Neural cell (in vitro differentiated cells): Measurements from ENCODE around the gene STPG4.

Experiments used
- EP300 ChIP-seq: fragments of 450-650 bp; conservative IDR thresholded peaks from 2 replicates; pipeline ENCODE4 v1.6.1; 2014; ENCODE audit warnings: antibody characterized with exemption, mild to moderate bottlenecking, moderate library complexity; ENCODE audit not compliant: poor library complexity, severe bottlenecking
- EZH2 ChIP-seq: fragments of 200-600, 300-800 bp; shearing (Covaris generic), sonication (generic); IDR thresholded peaks from 2 replicates; pipeline ENCODE4 v1.6.1; 2014; ENCODE audit warnings: antibody characterized with exemption, low read length, borderline replicate concordance, mild to moderate bottlenecking; ENCODE audit not compliant: insufficient read depth, poor library complexity, severe bottlenecking
- MXI1 ChIP-seq: fragments of 450-650 bp; conservative IDR thresholded peaks from 2 replicates; pipeline ENCODE4 v1.6.1; 2014; ENCODE audit warnings: antibody characterized with exemption, mild to moderate bottlenecking; ENCODE audit not compliant: poor library complexity, severe bottlenecking
- POLR2AphosphoS5 ChIP-seq: IDR thresholded peaks from 2 replicates; pipeline ENCODE4 v1.6.1; 2012
- RAD21 ChIP-seq: fragments of 450-650 bp; conservative IDR thresholded peaks from 2 replicates; pipeline ENCODE4 v1.6.1; 2014; ENCODE audit warnings: antibody characterized with exemption, mild to moderate bottlenecking, moderate library complexity
- SMC3 ChIP-seq: fragments of 450-650 bp; conservative IDR thresholded peaks from 2 replicates; pipeline ENCODE4 v1.6.1; 2014; ENCODE audit warnings: antibody characterized with exemption, mild to moderate bottlenecking, moderate library complexity; ENCODE audit not compliant: poor library complexity
- TAF1 ChIP-seq: IDR thresholded peaks from 2 replicates; pipeline ENCODE4 v1.6.1; 2012; ENCODE audit warnings: low read depth
- TF ChIP-seq, protein P1 (sequence below): fragments of 450-650 bp; IDR thresholded peaks from 2 replicates; pipeline ENCODE4 v1.5.1; 2014; ENCODE audit warnings: antibody characterized with exemption, mild to moderate bottlenecking, moderate library complexity; ENCODE audit not compliant: poor library complexity, severe bottlenecking
- TF ChIP-seq, protein P2 (sequence below): IDR thresholded peaks from 2 replicates; pipeline ENCODE4 v1.6.1; 2012; ENCODE audit warnings: borderline replicate concordance

DNA sequence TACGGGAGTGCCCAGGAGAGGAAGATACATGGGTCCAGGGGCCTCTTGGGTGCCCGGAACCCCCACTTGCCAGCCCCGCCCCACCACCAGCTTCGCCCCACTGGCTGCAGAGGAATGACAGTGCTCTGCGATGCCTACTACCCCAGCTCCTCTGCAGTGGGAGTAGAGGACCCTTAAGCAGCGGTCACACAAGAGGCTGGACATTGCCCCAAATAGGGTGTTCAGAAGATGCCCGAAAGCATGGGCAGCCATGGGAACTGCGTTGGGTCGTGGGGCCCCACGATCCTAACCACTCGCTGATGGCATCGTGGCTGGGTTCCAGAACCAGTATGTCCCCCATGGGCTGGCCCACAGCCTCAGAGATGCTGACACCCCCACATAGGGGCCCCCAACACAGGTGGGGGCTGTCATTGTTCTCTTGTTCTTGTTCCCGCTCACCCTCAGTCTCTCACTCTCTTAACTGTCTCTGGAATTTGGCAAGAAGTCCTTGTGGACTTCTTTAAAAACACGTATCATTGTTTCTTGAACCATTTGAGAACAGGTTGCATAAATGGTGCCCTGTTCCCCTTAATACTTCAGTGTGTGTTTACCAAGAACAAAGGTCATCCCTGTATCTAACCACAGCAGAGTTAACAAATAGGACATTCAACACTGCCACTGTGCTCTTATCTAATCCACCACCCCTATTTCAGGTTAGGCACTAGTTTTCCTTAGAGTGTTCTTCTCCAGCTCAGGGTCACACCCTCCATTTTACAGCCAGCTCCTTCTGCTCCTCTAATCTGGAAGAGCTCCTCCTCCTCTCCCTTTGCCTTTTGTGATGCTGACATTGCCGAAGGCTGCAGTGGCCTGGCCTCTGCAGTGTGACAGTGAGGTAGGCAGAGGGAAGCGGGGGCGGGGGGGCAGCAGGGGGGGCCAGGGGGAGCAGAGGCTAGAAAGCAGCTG lies 76.3 kb downstream of the STPG4 start:
- TF ChIP-seq POLR2AphosphoS5: no peak
- TF ChIP-seq, protein P1, sequence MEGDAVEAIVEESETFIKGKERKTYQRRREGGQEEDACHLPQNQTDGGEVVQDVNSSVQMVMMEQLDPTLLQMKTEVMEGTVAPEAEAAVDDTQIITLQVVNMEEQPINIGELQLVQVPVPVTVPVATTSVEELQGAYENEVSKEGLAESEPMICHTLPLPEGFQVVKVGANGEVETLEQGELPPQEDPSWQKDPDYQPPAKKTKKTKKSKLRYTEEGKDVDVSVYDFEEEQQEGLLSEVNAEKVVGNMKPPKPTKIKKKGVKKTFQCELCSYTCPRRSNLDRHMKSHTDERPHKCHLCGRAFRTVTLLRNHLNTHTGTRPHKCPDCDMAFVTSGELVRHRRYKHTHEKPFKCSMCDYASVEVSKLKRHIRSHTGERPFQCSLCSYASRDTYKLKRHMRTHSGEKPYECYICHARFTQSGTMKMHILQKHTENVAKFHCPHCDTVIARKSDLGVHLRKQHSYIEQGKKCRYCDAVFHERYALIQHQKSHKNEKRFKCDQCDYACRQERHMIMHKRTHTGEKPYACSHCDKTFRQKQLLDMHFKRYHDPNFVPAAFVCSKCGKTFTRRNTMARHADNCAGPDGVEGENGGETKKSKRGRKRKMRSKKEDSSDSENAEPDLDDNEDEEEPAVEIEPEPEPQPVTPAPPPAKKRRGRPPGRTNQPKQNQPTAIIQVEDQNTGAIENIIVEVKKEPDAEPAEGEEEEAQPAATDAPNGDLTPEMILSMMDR: no peak
- no peak for TF ChIP-seq EZH2
- TF ChIP-seq EP300: no peak
- TF ChIP-seq, protein P2, sequence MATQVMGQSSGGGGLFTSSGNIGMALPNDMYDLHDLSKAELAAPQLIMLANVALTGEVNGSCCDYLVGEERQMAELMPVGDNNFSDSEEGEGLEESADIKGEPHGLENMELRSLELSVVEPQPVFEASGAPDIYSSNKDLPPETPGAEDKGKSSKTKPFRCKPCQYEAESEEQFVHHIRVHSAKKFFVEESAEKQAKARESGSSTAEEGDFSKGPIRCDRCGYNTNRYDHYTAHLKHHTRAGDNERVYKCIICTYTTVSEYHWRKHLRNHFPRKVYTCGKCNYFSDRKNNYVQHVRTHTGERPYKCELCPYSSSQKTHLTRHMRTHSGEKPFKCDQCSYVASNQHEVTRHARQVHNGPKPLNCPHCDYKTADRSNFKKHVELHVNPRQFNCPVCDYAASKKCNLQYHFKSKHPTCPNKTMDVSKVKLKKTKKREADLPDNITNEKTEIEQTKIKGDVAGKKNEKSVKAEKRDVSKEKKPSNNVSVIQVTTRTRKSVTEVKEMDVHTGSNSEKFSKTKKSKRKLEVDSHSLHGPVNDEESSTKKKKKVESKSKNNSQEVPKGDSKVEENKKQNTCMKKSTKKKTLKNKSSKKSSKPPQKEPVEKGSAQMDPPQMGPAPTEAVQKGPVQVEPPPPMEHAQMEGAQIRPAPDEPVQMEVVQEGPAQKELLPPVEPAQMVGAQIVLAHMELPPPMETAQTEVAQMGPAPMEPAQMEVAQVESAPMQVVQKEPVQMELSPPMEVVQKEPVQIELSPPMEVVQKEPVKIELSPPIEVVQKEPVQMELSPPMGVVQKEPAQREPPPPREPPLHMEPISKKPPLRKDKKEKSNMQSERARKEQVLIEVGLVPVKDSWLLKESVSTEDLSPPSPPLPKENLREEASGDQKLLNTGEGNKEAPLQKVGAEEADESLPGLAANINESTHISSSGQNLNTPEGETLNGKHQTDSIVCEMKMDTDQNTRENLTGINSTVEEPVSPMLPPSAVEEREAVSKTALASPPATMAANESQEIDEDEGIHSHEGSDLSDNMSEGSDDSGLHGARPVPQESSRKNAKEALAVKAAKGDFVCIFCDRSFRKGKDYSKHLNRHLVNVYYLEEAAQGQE: no peak
- no peak for TF ChIP-seq SMC3
- TF ChIP-seq RAD21: no peak
- no peak for TF ChIP-seq MXI1
- no peak for TF ChIP-seq TAF1
